ENCODE measurements around the gene PRSS12.

Gene PRSS12

GRCh38 chr4:118335324-118335723, 17.5 kb downstream of the PRSS12 start:
- no peaks in the 10 kb centered on the region for H4K20me1 ChIP-seq (ENCODE audit: insufficient read depth, low read length)
- H3K4me3 ChIP-seq (ENCODE audit: low read depth, low read length, poor library complexity, severe bottlenecking) = no peak overlapping the region
- no peak for TF ChIP-seq CTCF (IDR thresholded peaks at IDR 0.05; ENCODE audit: low read length)
- TF ChIP-seq EZH2 (IDR thresholded peaks at IDR 0.05; ENCODE audit: borderline replicate concordance, low read length) = no peak
- H2AFZ ChIP-seq (ENCODE audit: low read length) = no peak overlapping the region
- H3K27me3 ChIP-seq (ENCODE audit: insufficient read depth, low read length) = no peaks in the 10 kb centered on the region
- H3K9ac ChIP-seq (ENCODE audit: low read length) = no peak overlapping the region
- H3K9me3 ChIP-seq (ENCODE audit: low read length) = no peaks in the 10 kb centered on the region
- H3K27ac ChIP-seq (ENCODE audit: low read depth, low read length, poor library complexity, severe bottlenecking) = no peak overlapping the region
- H3K4me2 ChIP-seq (ENCODE audit: low read length) = no peak overlapping the region
- no peaks in the 10 kb centered on the region for H3K4me1 ChIP-seq (ENCODE audit: insufficient read depth, low read length, severe bottlenecking)
- H3K79me2 ChIP-seq (ENCODE audit: insufficient read depth, low read length) = no peaks in the 10 kb centered on the region
- no peaks in the 10 kb centered on the region for H3K9me2 ChIP-seq (ENCODE audit: low read depth, low read length)
- H3K36me3 ChIP-seq (ENCODE audit: insufficient read depth, low read length) = no peaks in the 10 kb centered on the region
- H3F3A ChIP-seq (ENCODE audit: insufficient read depth, low read length) = 0 out of 2 replicates have a peak, but pooled peaks cover 2% of the 10 kb centered on the region

- Histone ChIP-seq H3F3A (ENCODE audit: insufficient read depth, low read length) (0 out of 2 replicates have a peak, but pooled peaks cover 3% of the 10 kb centered on the region), H3K4me3 (ENCODE audit: low read depth, low read length, poor library complexity, severe bottlenecking) (no peak overlapping the region), H3K27ac (ENCODE audit: low read depth, low read length, poor library complexity, severe bottlenecking) (no peak overlapping the region), H3K9me3 (ENCODE audit: low read length) (no peaks in the 10 kb centered on the region), H3K9ac (ENCODE audit: low read length) (no peak overlapping the region), H3K27me3 (ENCODE audit: insufficient read depth, low read length) (no peaks in the 10 kb centered on the region), H3K36me3 (ENCODE audit: insufficient read depth, low read length) (no peaks in the 10 kb centered on the region), H3K4me2 (ENCODE audit: low read length) (no peak overlapping the region), H3K9me2 (ENCODE audit: low read depth, low read length) (no peaks in the 10 kb centered on the region), H3K4me1 (ENCODE audit: insufficient read depth, low read length, severe bottlenecking) (no peaks in the 10 kb centered on the region), H2AFZ (ENCODE audit: low read length) (no peak overlapping the region), H3K79me2 (ENCODE audit: insufficient read depth, low read length) (no peaks in the 10 kb centered on the region), H4K20me1 (ENCODE audit: insufficient read depth, low read length) (no peaks in the 10 kb centered on the region)
- TF ChIP-seq EZH2 (IDR thresholded peaks at IDR 0.05; ENCODE audit: borderline replicate concordance, low read length) (no peak), CTCF (IDR thresholded peaks at IDR 0.05; ENCODE audit: low read length) (no peak)
Observed at GRCh38 chr4:118331352-118331751, 21.5 kb downstream of the PRSS12 start.

GRCh38 chr4:118329849-118330248, 23.0 kb downstream of the PRSS12 start:
- Histone ChIP-seq H3K4me2 (ENCODE audit: low read length) (no peak overlapping the region), H2AFZ (ENCODE audit: low read length) (no peak overlapping the region), H3K27ac (ENCODE audit: low read depth, low read length, poor library complexity, severe bottlenecking) (no peak overlapping the region), H3K9ac (ENCODE audit: low read length) (no peak overlapping the region), H3F3A (ENCODE audit: insufficient read depth, low read length) (0 out of 2 replicates have a peak, but pooled peaks cover 3% of the 10 kb centered on the region), H3K4me1 (ENCODE audit: insufficient read depth, low read length, severe bottlenecking) (no peaks in the 10 kb centered on the region), H3K9me2 (ENCODE audit: low read depth, low read length) (no peaks in the 10 kb centered on the region), H4K20me1 (ENCODE audit: insufficient read depth, low read length) (no peaks in the 10 kb centered on the region), H3K27me3 (ENCODE audit: insufficient read depth, low read length) (no peaks in the 10 kb centered on the region), H3K9me3 (ENCODE audit: low read length) (no peaks in the 10 kb centered on the region), H3K36me3 (ENCODE audit: insufficient read depth, low read length) (no peaks in the 10 kb centered on the region), H3K4me3 (ENCODE audit: low read depth, low read length, poor library complexity, severe bottlenecking) (no peak overlapping the region), H3K79me2 (ENCODE audit: insufficient read depth, low read length) (no peaks in the 10 kb centered on the region)
- TF ChIP-seq CTCF (IDR thresholded peaks at IDR 0.05; ENCODE audit: low read length) (no peak), EZH2 (IDR thresholded peaks at IDR 0.05; ENCODE audit: borderline replicate concordance, low read length) (no peak)

Measured in OCI-LY1 (cell line).